Measurements from ENCODE around the gene CACNA2D3. TPM values are rescaled to one million over a fixed set of nuclear protein-coding genes. Genes with fewer than 3 reads are reported as not detected.

The CACNA2D3 gene
- total RNA-seq, 4 donors from 2014 or later: 0.30 to 9.6 (median 3.9) TPM

DNA sequence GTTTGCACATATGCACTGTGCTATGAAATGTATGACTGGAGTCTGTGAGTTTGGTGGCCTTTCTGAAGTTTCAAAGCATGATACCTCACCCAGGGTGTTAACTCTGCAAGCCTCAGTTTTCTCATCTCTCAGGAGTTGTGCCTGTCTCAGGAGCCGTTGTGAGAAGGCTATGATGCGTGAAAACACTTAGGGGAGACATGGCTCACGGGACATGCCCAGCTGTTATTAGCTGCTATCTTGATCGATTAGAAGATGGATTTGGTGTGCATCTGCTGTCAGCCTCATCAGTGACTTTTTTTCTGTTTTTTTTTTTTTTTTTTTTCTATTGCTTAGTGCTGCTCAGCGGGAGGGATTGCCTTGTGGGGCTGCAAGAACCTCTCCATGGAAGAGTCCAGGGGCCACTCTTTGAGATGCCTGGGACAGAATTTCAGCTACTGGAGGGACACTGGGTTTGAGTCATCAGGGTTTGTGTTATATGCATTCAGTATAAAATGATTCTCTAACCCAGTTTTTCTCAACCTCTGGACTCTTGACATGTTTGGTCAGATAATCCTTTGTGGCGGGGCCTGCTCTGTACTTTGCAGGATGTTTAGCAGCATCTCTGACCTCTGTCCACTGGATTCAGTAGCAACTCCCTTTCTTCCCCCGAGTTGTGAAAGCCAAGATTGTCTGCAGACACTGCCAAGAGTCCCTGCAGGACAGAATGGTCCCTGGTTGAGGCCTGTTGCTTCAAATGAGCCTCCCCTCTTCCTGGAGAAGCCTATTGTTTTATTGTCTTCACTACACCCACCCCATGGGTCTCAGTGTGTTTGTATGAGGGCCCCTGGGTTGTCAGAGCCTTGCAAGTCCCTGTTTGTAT is 181.4 kb downstream of the CACNA2D3 start:
- no peaks in the 10 kb centered on the region for H3K4me1 ChIP-seq
- no peaks in the 10 kb centered on the region for H3K27me3 ChIP-seq
- DNase-seq (ENCODE audit: low spot score in 2 of 2): no peak
- WGBS, 2 donors: 68 to 69% methylated on average over 7 of the region's 7 CpGs
- H3K4me3 ChIP-seq: no peak overlapping the region
- no peak overlapping the region for H3K27ac ChIP-seq
- H3K36me3 ChIP-seq: no peaks in the 10 kb centered on the region
- TF ChIP-seq EP300 (IDR thresholded peaks at IDR 0.05) (no peak), POLR2A (IDR thresholded peaks at IDR 0.05) (no peak)
- TF ChIP-seq, protein P1, sequence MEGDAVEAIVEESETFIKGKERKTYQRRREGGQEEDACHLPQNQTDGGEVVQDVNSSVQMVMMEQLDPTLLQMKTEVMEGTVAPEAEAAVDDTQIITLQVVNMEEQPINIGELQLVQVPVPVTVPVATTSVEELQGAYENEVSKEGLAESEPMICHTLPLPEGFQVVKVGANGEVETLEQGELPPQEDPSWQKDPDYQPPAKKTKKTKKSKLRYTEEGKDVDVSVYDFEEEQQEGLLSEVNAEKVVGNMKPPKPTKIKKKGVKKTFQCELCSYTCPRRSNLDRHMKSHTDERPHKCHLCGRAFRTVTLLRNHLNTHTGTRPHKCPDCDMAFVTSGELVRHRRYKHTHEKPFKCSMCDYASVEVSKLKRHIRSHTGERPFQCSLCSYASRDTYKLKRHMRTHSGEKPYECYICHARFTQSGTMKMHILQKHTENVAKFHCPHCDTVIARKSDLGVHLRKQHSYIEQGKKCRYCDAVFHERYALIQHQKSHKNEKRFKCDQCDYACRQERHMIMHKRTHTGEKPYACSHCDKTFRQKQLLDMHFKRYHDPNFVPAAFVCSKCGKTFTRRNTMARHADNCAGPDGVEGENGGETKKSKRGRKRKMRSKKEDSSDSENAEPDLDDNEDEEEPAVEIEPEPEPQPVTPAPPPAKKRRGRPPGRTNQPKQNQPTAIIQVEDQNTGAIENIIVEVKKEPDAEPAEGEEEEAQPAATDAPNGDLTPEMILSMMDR (IDR thresholded peaks at IDR 0.05): no peak
- H3K9me3 ChIP-seq: peaks cover 0 to 5% (median 0%) of the 10 kb centered on the region in 4 donors

DNA sequence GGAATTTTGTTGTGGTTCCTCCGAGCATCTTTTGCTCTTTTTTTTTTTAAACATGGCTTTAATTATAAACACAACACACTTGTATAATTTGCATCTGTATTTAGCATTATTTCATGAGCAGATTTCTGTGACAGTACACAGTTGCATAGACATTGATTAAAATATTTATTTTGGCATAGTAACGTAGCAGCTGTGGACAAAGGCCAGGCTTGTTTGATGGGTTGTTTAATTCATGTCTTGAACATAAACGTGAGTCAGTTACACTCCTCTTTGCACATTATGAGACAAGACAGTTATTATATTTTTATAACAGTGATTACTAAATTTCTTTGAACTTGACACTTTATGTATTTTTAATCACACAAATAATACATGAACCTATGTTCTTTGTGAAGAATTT is 182.5 kb downstream of the CACNA2D3 start:
- peaks cover 0 to 5% (median 0%) of the 10 kb centered on the region in 4 donors for H3K9me3 ChIP-seq
- H3K4me3 ChIP-seq: no peak overlapping the region
- no peaks in the 10 kb centered on the region for H3K4me1 ChIP-seq
- H3K27me3 ChIP-seq: no peaks in the 10 kb centered on the region
- WGBS, 2 donors: 25 to 40% methylated on average over 3 of the region's 3 CpGs
- no peak overlapping the region for H3K27ac ChIP-seq
- TF ChIP-seq, protein P1 (IDR thresholded peaks at IDR 0.05): no peak
- TF ChIP-seq POLR2A (IDR thresholded peaks at IDR 0.05) (no peak), EP300 (IDR thresholded peaks at IDR 0.05) (no peak)
- H3K36me3 ChIP-seq: no peaks in the 10 kb centered on the region
- DNase-seq (ENCODE audit: low spot score in 2 of 2): no peak

DNA sequence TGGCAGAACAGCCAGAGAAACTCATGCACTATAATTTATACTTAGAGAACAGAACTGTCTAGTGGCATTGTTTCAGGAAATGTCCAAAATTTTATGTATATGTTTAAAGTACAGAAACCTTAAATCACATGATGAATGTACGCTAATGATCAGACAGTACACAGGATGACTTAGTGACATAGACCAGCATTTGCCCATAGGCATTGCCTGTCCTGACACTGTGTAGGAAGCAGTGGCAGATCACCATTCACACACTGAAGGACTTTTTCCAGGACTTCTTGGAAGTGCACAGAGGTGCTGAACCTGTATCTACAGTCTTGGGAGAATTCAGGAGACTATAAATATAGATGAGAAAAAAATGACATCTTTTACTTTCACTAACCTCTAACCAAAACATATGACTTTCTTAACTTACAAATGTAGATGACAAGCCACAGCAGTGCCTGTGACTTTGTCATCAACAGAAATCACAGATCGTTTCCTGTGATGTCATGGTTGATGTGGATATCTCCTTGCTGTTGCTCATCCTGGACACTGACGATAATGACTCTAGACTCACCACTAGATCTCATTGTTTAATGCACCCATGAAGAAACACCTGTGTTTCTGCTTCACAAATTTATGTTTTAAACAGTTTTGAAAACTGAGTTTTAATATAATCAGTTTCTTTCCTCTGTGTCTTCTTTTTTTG is 183.2 kb downstream of the CACNA2D3 start:
- TF ChIP-seq POLR2A (IDR thresholded peaks at IDR 0.05) (no peak), EP300 (IDR thresholded peaks at IDR 0.05) (no peak)
- TF ChIP-seq, protein P1 (IDR thresholded peaks at IDR 0.05): no peak
- no peak overlapping the region for H3K4me3 ChIP-seq
- 63 to 73% methylated on average over 3 of the region's 3 CpGs for WGBS, 2 donors

DNA sequence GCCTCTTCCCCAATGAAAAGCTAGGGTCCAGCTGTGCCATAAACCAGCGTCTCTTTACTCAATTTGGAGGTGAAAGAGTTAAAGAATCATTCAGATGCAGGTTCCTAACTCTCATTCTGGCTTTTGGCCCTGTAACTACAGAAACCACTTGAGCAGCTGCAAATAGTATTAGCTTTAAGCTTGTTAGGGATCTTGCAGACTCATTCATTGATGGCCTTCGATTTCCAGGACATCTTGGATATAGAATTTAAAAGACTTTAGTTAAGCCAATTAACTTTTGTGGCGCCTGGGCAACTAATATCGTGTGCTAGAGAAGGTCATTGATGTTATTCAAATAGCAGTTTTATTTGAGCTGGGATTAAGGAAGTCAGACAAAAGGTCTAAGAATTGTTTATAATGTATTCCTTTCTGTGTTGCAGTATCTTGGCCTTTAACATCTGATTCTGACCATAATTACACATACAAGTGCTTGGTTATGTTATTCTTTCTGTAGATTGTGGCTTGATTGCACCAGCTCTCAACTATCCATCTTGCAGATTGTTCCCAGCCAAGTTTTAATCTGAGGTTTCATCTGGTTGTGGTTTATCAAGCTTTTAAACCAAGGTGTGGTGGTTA is 185.3 kb downstream of the CACNA2D3 start:
- H3K4me3 ChIP-seq: no peak overlapping the region
- H3K4me1 ChIP-seq: no peaks in the 10 kb centered on the region
- H3K27ac ChIP-seq: no peak overlapping the region
- WGBS, 2 donors: 37 to 38% methylated on average over 4 of the region's 4 CpGs
- TF ChIP-seq EP300 (IDR thresholded peaks at IDR 0.05): no peak
- no peak for TF ChIP-seq POLR2A (IDR thresholded peaks at IDR 0.05)
- TF ChIP-seq, protein P1 (IDR thresholded peaks at IDR 0.05): no peak
- peaks cover 0 to 5% (median 0%) of the 10 kb centered on the region in 4 donors for H3K9me3 ChIP-seq
- no peaks in the 10 kb centered on the region for H3K36me3 ChIP-seq
- no peaks in the 10 kb centered on the region for H3K27me3 ChIP-seq
- DNase-seq (ENCODE audit: low spot score in 2 of 2): no peak

More for the DNA sequence above, 183.2 kb downstream of the CACNA2D3 start:
- DNase-seq (ENCODE audit: low spot score in 2 of 2): no peak
- Histone ChIP-seq H3K27ac (no peak overlapping the region), H3K27me3 (no peaks in the 10 kb centered on the region), H3K36me3 (no peaks in the 10 kb centered on the region), H3K4me1 (no peaks in the 10 kb centered on the region), H3K9me3 (peaks cover 0 to 5% (median 0%) of the 10 kb centered on the region in 4 donors)

Measured in tibial nerve (tissue), 4 donors.